IPS DF 4.7 (cell line): ENCODE measurements around the gene SLC25A43.
"Not testable (repeated sequence)": the region's sequence is repeated elsewhere in the genome, so short reads cannot be mapped to it uniquely, and the experiment has no call there.

Experiments
- DNase-seq: peaks from one replicate; pipeline ENCODE4 v3.0.0-alpha.2; 2013; ENCODE audit warnings: low spot score; ENCODE audit errors: extremely low read depth

Gene SLC25A43

DNA sequence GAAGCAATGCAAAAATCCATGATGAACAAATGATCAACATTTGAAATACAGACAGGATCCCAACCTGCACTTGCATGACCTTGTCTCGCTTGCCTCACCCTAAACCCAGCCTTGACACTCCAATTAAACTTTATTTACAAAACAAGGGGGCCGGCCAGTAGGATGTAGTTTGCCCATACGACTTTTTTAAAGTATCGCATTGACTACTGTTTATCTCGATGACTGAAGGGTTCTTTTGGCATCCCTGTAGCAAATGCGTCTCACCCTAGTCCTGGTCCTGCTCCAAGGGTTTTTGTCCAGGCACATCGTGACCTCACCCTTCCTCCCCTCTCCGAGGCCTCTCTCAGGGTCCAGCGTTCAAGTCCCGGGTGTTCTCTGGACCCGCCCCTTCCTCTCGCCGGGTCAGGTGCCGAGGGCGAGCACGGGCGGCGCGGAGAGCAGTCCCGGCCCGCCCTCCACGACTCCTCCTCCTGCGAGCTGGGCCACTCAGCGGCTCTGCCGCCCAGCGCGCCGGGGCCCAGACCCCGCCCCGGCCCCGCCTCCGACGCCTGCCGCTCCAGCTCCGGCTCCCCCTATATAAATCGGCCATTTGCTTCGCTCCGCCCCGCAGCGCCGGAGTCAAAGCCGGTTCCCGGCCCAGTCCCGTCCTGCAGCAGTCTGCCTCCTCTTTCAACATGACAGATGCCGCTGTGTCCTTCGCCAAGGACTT, 68.9 kb downstream of the SLC25A43 start, which contains the start of gene SLC25A5:
Gene SLC25A5 (plus strand): TSS at position 603 of the 709 bp plus-strand sequence. CDS start 72 bp downstream, at position 675.
- no peak for DNase-seq

DNA sequence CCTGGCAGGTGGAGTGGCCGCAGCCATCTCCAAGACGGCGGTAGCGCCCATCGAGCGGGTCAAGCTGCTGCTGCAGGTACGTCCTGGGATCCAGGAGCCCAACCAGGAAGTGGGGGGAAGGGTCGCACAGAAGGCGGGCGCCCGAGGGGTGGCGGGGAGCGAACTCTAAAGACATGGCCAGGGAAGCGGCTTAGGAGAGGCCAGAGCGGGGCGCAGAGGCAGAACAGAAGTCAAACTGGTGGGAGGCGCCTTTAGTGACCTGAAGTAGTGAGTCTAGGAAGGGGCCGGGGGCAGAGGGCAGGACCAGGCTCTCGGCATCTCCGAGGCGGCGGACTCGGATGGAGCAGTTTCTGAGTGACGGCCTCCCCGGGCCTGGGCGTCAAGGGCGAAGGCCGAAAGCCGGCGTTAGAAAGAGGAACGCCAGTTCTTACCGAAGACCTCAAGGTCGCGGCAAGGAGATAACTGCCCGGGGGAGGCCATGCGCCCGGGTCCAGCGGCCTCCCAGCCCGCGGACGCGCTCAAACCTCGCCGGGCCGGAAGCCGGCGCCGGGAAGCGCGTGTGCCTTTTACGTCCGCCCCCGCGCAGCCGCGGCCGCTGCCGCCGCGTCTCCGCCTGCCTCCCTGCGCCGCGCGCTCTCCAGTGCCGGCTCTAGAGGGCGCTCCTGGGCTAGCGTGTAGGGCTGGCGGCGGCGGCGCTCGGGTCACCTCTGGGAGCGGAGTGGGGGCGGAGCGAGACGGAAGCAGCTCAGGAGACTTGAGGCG, 69.6 kb downstream of the SLC25A43 start:
- no peak for DNase-seq

DNA sequence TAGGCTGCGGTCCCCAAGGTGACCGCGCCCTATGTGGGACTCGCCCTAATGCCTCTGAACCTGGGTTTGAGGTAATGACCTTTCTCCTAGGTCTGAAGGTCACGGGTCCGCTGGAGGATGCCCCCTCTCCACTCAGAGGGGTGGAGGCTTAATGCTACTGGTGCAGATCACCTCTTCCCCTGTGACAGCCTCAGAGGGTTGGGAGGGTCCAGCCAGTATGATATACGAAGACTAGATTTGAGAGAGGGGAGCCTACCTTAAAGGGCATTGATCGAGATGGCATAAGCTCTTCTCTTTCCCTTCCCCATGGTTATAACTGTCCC, 70.1 kb downstream of the SLC25A43 start:
- no peak for DNase-seq

DNA sequence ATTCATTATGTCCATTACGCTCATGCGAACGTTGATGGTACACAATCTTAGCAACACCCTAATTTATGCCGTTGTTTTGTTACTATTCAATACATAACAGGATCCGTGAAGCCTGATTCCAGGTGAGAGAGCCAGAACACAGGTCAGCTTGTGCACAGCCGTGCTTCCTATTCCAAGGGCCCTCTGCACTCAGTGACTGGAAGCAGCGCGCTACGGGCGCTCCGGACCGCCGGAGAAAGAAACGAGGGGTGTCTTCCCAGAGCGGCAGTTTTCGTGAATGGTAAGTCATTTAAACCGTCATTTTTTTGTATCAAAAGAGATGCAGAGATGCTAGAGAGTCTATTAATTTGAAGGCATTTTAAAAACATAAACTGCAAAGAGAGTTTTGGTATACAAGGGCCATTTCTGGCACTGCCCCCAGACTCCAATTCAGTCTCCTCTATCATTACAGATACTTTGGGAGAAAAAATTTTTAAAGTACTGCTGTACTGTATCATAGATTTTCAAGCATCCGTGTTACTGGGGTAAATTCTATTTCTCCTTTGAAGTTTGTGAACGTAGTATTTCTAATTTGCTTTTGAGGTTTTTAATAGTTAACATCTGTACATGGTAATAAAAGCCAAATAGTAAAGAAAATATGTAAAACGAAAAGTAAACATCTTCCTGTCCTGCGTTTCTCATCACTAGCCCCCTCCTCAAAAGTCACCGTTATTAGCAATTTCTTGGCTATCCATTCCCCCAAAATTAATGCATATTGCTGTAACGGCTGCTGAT, 75.7 kb downstream of the SLC25A43 start:
- no peak for DNase-seq

DNA sequence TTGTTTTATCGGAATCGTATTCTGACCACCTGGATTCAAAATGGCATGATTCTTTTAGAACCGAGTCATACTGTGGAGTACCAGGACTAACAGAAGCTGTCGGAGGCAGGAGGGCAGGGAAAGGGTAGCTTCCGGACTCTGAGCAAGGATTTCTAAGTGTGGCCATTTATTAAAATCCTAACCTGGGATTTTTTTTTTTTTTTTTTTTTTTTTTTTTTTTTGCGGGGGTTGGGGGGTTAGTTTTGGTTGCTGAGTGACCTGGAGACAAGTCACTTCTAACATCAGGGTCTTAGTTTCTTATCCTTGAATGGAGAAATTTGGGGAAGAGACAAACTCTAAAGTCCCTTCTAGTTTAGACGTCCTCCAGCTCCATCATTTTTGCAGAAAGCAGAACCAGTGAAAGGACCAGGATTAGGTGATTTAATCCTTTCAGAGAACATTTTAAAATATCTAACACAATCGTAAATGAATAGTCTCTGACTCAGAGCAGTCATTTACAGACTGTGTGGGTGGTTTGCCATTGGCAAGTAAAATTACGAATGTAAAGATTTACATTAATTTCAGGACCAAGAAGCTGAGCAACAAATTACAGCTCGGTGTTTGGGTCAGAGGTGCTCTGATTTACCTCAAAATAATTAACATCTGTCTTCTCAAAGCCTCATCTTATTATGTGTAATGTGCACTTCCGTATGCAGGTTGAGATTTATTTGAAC, 76.4 kb downstream of the SLC25A43 start:
- DNase-seq, result no peak

DNA sequence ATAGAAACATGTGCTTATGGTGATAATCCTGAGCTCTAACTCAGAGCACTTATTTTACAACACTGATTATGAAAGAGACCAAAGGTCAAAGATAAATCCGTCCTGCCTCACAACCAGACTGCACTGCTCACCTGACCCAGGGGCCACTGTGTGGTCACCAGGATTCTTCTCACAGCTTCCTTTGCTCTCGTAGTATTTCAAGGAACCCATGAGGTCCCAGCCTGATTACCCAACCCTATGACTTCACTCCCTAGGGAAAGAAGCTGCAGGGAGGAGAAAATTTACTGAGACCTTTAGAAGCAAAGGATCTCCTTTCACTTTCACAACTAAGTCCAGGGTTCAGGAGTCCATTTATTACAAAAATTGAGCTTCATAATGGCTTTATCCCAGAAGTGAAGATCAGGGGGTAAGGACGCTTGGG, 78.7 kb downstream of the SLC25A43 start:
- no peak for DNase-seq

DNA sequence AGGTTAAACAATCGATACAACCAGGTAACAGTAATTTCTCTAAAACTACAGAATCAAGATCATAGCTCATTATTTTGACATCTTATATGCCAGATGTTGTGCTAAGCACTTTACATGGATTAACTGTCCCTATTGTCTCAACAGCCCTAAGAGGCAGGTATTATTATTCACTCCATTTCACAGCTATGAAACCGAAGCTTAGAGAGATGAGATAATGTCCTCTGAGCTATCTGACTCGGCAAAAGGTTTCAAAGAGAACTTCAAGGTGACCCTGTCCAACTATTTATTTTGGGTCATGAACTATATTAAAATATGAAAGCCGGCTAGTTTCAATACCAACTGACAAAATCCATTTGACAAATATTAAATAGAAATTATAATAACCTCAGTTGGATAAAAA, 79.4 kb downstream of the SLC25A43 start:
- DNase-seq, result no peak

DNA sequence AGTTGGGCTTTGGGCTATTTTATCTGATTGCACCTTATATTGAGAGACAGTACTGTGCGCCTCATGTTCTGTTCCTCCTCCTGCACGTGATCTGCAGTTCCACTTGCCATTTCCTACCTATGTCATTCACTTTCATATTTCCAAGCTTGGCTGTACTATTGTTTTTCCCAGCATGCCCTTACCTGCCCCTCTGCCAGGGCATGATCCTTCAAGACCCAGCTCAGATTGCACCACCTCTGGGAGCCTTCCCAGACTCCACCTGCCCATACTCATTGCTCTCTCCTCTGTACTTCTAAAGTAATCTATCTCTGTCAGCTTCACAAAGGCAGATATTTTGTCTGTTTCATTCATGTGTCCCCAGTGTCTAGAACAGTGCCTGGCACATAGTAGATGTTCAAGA, 80.7 kb downstream of the SLC25A43 start:
- no peak for DNase-seq

DNA sequence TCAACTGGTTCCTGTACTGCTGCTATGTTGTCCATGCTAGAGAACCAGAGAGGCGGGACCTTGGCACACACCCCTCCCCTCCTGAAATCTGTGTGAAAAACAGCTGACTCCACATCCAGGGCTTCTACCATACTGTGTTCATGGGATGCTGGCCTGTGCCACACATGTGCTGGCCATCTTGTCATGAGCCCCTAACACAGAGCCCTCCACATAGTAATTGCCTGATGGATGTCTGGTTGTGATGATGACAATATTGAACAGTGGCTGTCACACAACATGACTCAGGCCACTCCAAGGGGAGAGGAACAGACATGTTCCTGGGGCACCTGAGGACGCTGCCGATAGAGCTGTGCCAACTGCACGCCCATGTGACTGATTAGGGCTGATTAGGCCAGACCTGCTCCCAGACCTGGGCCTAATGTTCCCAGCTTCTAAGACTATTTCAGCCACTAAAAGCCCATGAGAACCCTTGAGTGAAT, 82.2 kb downstream of the SLC25A43 start:
- DNase-seq, result no peak

DNA sequence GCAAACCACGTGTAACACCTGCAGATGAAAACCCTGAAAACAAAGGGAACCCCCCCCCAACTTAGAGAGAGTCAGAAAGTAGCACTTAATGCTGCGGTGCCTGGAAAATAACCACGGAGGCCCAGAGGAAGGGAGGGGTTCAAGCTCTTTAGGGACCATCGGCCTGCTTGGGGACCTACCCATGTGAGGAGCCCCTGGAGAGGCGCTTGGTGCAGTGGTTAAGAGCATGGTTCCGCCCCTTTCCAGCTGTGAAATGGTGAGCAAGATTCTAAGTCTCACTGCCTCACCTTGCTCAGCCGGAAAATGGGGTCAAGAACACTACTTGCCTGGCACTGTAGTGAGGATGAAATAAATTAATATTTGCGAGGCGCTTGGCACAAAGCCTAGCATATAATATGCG, 82.9 kb downstream of the SLC25A43 start:
- DNase-seq, result no peak

DNA sequence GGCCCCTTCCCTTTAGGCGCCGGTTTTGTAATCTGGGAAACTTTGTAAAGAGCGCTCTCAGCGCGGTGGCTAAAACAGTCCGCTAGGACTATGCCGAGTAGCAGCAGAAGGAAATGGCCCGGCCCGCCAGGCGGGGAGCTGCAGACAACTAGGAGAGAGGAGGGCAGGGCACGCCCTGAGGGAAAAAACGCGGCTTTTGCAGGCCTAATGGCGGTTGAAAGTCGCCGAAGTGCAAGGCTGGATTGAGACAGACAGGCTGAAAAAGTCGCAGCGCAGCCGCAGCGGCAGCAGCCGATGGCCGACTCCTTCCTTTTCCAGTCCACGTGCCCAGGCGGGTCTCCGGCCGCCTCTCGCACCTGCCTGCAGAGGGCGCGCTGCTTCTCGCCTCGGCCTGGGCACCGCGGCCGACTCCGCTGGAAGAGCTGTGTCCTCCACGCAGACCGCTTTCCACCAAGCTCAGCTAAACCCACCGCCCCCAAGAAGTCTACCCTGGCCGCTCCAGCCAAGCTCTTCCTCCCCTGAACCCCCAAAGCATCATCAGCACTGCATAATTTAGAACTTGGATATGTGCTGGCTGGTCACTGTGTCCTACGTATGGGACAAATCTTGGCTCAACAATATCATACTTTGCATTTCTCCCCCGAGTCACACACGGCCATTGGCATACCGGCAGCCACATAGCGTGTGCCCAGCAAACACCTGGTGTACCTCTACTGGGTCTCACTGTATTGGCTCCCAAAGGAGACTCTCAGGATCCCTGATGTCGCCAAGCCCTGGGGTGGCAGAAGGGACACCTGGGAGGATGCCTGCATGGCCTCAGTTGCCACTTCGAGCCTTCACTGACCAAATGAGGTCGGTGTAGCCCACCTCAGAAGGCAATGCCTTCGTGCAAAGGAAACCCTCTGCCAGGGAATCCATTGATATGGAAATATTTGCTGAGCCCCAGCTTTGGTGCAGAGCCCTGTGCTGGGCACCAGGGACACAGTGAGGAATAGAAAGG, 83.6 kb downstream of the SLC25A43 start:
- DNase-seq, result no peak

DNA sequence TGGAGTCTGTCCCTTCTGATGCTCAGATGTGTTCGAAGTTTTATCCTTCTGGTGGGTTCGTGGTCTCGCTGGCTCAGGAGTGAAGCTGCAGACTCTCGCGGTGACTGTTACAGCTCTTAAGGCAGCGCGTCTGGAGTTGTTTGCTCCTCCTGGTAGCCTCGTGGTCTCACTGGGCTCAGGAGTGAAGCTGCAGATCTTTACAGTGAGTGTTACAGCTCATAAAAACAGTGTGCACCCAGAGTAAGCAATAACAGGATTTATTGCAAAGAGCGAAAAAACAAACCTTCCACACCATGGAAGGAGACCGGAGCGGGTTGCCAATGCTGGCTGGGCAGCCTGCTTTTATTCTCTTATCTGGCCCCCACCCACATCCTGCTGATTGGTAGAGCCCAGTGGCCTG, 87.6 kb downstream of the SLC25A43 start:
- no peak for DNase-seq

DNA sequence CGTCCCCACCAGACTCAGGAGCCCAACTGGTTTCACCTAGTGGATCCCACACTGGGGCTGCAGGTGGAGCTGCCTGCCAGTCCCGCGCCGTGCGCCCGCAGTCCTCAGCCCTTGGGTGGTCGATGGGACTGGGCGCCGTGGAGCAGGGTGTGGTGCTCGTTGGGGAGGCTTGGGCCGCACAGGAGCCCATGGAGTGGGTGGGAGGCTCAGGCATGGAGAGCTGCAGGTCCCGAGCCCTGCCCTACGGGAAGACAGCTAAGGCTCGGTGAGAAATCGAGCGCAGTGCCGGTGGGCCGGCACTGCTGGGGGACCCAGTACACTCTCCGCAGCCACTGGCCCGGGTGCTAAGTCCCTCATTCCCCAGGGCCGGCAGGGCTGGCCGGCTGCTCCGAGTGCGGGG, 88.6 kb downstream of the SLC25A43 start:
- DNase-seq, result not testable (repeated sequence)

DNA sequence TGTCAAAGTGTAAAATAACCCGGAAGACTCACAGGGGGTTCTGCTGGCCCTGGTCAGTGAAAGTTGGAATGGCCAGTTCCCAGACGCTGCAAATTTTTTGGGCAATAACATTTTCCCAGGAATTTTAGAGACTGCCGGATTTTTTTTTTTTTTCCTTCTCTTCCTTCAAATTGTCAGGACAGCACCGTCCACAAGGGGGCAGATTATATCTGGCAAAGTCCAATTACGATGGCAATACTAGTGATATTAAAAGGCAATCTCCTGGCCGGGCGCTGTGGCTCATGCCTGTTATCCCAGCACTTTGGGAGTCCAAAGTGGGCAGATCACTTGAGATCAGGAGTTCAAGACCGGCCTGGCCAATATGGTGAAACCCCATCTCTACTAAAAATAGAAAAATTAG, 89.6 kb downstream of the SLC25A43 start:
- no peak for DNase-seq

DNA sequence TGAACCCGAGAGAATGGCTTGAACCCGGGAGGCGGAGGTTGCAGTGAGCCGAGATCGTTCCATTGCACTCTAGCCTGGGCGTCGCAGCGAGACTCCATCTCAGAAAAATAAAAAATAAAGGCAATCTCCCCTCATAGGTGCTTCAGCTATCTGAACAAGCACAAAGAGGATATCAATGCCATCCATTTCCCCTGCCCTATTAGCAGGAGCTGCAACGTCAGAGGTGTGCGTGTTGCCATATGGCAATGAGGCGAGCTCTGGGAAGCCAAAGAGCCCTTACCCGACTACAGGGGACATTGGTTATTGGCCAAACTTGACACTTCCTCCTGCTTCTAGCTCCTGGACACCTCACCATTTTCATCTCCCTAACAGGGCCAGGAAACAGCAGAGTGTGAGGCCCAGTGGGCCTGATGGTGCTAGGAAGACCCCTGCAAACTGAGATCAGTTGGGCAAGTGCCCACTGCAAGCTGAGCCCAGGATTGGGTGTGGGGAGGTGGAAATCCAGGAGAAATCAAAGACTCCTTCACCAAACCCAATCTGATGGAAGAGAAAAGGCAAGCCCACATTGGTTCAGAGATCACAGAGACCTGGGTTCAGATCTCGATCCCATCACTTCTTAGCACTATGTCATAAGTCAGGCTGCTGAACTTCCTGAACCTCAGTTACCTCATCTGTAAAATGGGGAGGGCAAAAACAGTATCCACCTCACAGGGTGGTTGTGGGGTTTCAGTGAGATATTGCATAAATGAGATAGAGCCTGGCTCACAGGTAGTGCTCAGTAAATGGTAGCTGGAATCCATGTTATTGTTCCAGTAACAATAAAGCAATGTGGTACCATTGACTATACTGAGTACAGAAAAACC, 90.3 kb downstream of the SLC25A43 start:
- no peak for DNase-seq

DNA sequence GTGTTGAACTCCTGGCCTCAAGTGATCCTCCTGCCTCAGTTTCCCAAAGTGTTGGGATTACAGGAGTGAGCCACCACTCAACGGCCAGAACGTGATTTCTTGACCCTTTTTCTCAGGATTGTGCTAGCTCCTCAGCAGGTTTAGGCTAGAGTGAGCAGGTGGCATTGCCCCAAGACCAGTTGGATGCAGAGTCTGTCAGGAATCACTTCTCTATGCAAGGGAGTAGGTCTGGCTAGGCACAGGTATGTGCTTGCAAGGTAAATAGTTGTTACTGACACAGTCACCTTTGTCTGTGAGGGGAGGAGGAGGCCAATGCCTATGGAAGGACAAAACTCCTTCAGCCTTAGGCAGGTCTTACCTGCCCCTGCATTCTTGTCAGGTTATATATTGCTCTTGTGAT, 93.3 kb downstream of the SLC25A43 start:
- DNase-seq, result no peak

DNA sequence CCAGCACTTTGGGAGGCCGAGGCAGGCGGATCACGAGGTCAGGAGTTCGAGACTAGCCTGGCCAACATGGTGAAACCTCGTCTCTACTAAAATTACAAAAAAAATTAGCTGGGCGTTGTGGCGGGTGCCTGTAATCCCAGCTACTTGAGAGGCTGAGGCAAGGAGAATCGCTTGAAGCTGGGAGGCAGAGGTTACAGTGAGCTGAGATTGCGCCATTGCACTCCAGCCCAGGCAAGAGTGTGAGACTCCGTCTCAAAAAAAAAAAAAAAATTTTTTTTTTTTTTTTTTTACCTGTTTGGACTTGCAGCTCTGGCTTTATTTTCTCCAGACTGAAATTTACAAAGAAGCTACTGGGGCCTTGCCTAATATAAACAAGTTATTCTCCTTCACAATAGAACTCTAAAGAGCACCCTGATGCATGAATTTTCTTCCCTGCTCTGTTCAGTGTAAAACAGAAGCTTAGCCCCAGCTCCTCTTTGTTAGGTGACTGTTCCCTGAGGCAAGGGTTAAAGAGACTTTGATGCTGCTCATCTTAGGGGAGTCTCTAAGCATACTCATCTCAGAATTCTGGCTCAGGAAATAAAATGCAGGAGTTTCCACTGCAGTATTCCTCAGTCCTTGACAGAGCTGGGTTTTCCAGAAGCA, 94.8 kb downstream of the SLC25A43 start:
- not testable (repeated sequence) for DNase-seq
